GM21515 (cell line): ENCODE measurements around the gene CCDC80.
"Not testable (repeated sequence)": the region's sequence is repeated elsewhere in the genome, so short reads cannot be mapped to it uniquely, and the experiment has no call there.

Source experiments
- ATAC-seq: cut with Tn5 transposase; IDR thresholded peaks from one replicate; pipeline ENCODE4 v1.9.1; 2021; ENCODE audit not compliant: unreplicated experiment

The CCDC80 gene

GRCh38 chr3:112640930-112641801, at the start of gene CCDC80:
Gene CCDC80 (minus strand): TSS chr3:112641143. CDS start chr3:112639905, 1,238 bp downstream.
- no peak for ATAC-seq

GRCh38 chr3:112689989-112690388, 49.0 kb upstream of the CCDC80 start:
- ATAC-seq: no peak

GRCh38 chr3:112689385-112689784, 48.4 kb upstream of the CCDC80 start:
- no peak for ATAC-seq

- no peak for ATAC-seq
Measured at GRCh38 chr3:112688819-112689218, 47.9 kb upstream of the CCDC80 start.

- no peak for ATAC-seq
Measured at GRCh38 chr3:112688085-112688769, 47.3 kb upstream of the CCDC80 start.

- ATAC-seq: no peak
Measured at GRCh38 chr3:112687616-112688015, 46.7 kb upstream of the CCDC80 start.

- ATAC-seq: no peak
Measured at GRCh38 chr3:112687211-112687610, 46.3 kb upstream of the CCDC80 start.

GRCh38 chr3:112685956-112686799, 45.2 kb upstream of the CCDC80 start:
- no peak for ATAC-seq

GRCh38 chr3:112685420-112685819, 44.5 kb upstream of the CCDC80 start:
- no peak for ATAC-seq

- ATAC-seq: no peak
Measured at GRCh38 chr3:112682361-112682760, 41.4 kb upstream of the CCDC80 start.

GRCh38 chr3:112681822-112682325, 40.9 kb upstream of the CCDC80 start:
- no peak for ATAC-seq

GRCh38 chr3:112676659-112677234, 35.8 kb upstream of the CCDC80 start:
- peak; percentile 99 for ATAC-seq

- no peak for ATAC-seq
Measured at GRCh38 chr3:112675943-112676535, 35.1 kb upstream of the CCDC80 start.

GRCh38 chr3:112675349-112675748, 34.4 kb upstream of the CCDC80 start:
- no peak for ATAC-seq

- ATAC-seq: no peak
Measured at GRCh38 chr3:112672716-112673541, 32.0 kb upstream of the CCDC80 start.

- ATAC-seq: no peak
Measured at GRCh38 chr3:112671930-112672715, 31.2 kb upstream of the CCDC80 start.

GRCh38 chr3:112670824-112671223, 29.9 kb upstream of the CCDC80 start:
- ATAC-seq: no peak

GRCh38 chr3:112667599-112667998, 26.7 kb upstream of the CCDC80 start:
- ATAC-seq: no peak

- ATAC-seq: not testable (repeated sequence)
Measured at GRCh38 chr3:112665009-112665408, 24.1 kb upstream of the CCDC80 start.
